Osteoblast (primary cell): ENCODE data around the gene OSBPL7. TPM values are rescaled to one million over a fixed set of nuclear protein-coding genes. Genes with fewer than 3 reads are reported as not detected.

Source experiments
- DNase-seq: peaks from one replicate; pipeline ENCODE4 v3.0.0; 2011; ENCODE audit warnings: low spot score, mixed read lengths; ENCODE audit not compliant: insufficient read length; ENCODE audit errors: missing footprints
- H2AFZ ChIP-seq: 2 replicates; pipeline ENCODE4 v1.6.0; 2011; ENCODE audit warnings: mild to moderate bottlenecking, low read length
- H3K27ac ChIP-seq: 2 replicates; pipeline ENCODE4 v1.5.1; 2011; ENCODE audit warnings: mild to moderate bottlenecking, low read depth, low read length, moderate library complexity
- H3K27me3 ChIP-seq: 2 replicates; pipeline ENCODE4 v1.6.0; 2012; ENCODE audit warnings: mild to moderate bottlenecking, control low read depth, inconsistent platforms, low read length, moderate library complexity; ENCODE audit not compliant: insufficient read depth
- H3K36me3 ChIP-seq: 2 replicates; pipeline ENCODE4 v1.5.1; 2011; ENCODE audit warnings: mild to moderate bottlenecking, low read length, control low read depth, moderate library complexity; ENCODE audit not compliant: insufficient read depth
- H3K4me1 ChIP-seq: 2 replicates; pipeline ENCODE4 v1.5.1; 2011; ENCODE audit warnings: mild to moderate bottlenecking, low read length, control low read depth, moderate library complexity; ENCODE audit not compliant: insufficient read depth
- H3K4me2 ChIP-seq: 2 replicates; pipeline ENCODE4 v1.6.0; 2011; ENCODE audit warnings: mild to moderate bottlenecking, low read length; ENCODE audit not compliant: insufficient read depth
- H3K4me3 ChIP-seq: fragments of 200-600 bp; sonication (generic); 3 replicates; pipeline ENCODE4 v1.5.1; 2012; ENCODE audit warnings: mild to moderate bottlenecking, low read length, inconsistent platforms; ENCODE audit not compliant: insufficient read depth
- H3K79me2 ChIP-seq: 2 replicates; pipeline ENCODE4 v1.6.0; 2012; ENCODE audit warnings: mild to moderate bottlenecking, low read length, control low read depth, inconsistent platforms; ENCODE audit not compliant: insufficient read depth
- H3K9me3 ChIP-seq: 2 replicates; pipeline ENCODE4 v1.5.1; 2011; ENCODE audit warnings: low read depth, low read length, control low read depth
- H4K20me1 ChIP-seq: 2 replicates; pipeline ENCODE4 v1.6.0; 2012; ENCODE audit warnings: mild to moderate bottlenecking, low read length, control low read depth; ENCODE audit not compliant: insufficient read depth
- CTCF ChIP-seq: IDR thresholded peaks from 2 replicates; pipeline ENCODE4 v1.5.1; 2011; ENCODE audit warnings: mild to moderate bottlenecking, low read depth, low read length, moderate library complexity; ENCODE audit errors: extremely low read depth
- total RNA-seq: library from RNA; depleted of rRNA; stranded (reverse); fragments of >200 nt; gene quantifications from 2 replicates; pipeline ENCODE4 v1.2.3, GENCODE V29; 2012

The OSBPL7 gene
- total RNA-seq, 1 donor: 8.0 TPM

GRCh38 chr17:47810200-47810821 is 11.3 kb downstream of the OSBPL7 start:
- Histone ChIP-seq H3K27me3 (no peaks in the 10 kb centered on the region), H3K4me2 (no peak overlapping the region), H3K4me1 (peaks cover 10% of the 10 kb centered on the region), H3K36me3 (peaks cover 36% of the 10 kb centered on the region), H3K4me3 (no peak overlapping the region), H2AFZ (no peak overlapping the region), H3K9me3 (no peaks in the 10 kb centered on the region), H4K20me1 (peaks cover 36% of the 10 kb centered on the region), H3K79me2 (no peaks in the 10 kb centered on the region), H3K27ac (peak overlapping the region; percentile 13)
- no peak for TF ChIP-seq CTCF
- peak; percentile 98 for DNase-seq

- H3K4me1 ChIP-seq: peaks cover 10% of the 10 kb centered on the region
- H3K9me3 ChIP-seq: no peaks in the 10 kb centered on the region
- H3K4me2 ChIP-seq: no peak overlapping the region
- H2AFZ ChIP-seq: no peak overlapping the region
- no peak overlapping the region for H3K27ac ChIP-seq
- no peak overlapping the region for H3K4me3 ChIP-seq
- no peak for TF ChIP-seq CTCF
- peaks cover 36% of the 10 kb centered on the region for H4K20me1 ChIP-seq
- H3K36me3 ChIP-seq: peaks cover 32% of the 10 kb centered on the region
- H3K79me2 ChIP-seq: no peaks in the 10 kb centered on the region
- peaks cover 9% of the 10 kb centered on the region for H3K27me3 ChIP-seq
- peak; percentile 48 for DNase-seq
Observed at GRCh38 chr17:47808830-47809480, 12.6 kb downstream of the OSBPL7 start.

- H3K36me3 ChIP-seq: peaks cover 32% of the 10 kb centered on the region
- no peak overlapping the region for H3K4me2 ChIP-seq
- peaks cover 16% of the 10 kb centered on the region for H3K27me3 ChIP-seq
- no peak overlapping the region for H3K27ac ChIP-seq
- no peak overlapping the region for H2AFZ ChIP-seq
- peaks cover 10% of the 10 kb centered on the region for H3K4me1 ChIP-seq
- peaks cover 36% of the 10 kb centered on the region for H4K20me1 ChIP-seq
- H3K4me3 ChIP-seq: no peak overlapping the region
- no peak for DNase-seq
- no peaks in the 10 kb centered on the region for H3K79me2 ChIP-seq
- no peak for TF ChIP-seq CTCF
- no peaks in the 10 kb centered on the region for H3K9me3 ChIP-seq
Observed at GRCh38 chr17:47808036-47808829, 13.4 kb downstream of the OSBPL7 start.

GRCh38 chr17:47807421-47807820 is 14.2 kb downstream of the OSBPL7 start:
- Histone ChIP-seq H3K4me3 (no peak overlapping the region), H2AFZ (no peak overlapping the region), H3K36me3 (peaks cover 29% of the 10 kb centered on the region), H3K27me3 (peaks cover 19% of the 10 kb centered on the region), H3K79me2 (no peaks in the 10 kb centered on the region), H3K27ac (no peak overlapping the region), H3K9me3 (no peaks in the 10 kb centered on the region), H3K4me1 (peaks cover 10% of the 10 kb centered on the region), H4K20me1 (peaks cover 33% of the 10 kb centered on the region), H3K4me2 (no peak overlapping the region)
- DNase-seq: peak; percentile 22
- no peak for TF ChIP-seq CTCF
